ENCODE measurements around the gene CIB1.

CIB1 gene

GRCh38 chr15:90239371-90239770 is 5.6 kb upstream of the CIB1 start:
- no peak for DNase-seq

DNA sequence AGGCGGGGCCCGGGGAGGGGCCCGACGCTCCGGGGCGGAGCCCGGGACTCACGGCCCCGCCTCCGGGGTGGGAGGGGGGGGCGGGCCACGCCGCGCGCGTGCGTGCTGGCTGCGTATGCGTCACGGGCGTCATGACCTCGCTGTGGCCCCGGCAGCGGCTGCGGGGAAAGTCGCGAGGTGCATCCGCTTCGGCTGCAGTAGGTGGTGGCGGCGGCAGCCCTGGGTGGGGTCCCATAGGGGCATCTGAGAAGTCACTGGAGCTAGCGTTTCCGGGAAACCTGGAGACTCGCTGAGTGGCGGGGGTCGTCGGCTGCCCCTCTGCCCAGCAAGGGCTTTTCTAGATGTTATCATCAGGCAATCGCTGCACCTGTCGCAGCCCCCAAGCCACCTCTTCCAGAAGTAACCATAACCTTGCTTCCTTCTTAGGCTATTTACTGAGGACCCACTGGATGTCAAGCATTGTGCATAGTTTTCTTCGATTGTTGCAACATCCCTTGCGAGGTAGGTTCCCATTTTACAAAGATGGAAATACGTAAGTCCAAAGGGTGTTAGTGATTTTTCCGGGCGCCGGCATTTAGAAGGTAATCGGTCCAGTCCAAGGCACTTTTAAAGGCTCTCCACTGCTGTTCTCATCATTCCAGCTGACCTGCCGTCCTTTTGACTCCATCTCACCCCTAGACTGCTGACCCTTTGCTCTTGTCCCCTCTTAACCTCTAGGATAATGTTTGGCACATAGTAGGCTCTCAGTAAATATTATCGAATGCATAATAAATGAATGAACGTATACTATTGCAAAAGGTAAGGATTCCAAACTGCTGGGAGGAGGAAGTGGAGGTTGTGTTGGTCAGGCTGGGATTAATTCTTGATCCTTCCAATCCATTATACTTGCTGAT is 601 bp upstream of the CIB1 start, which contains the start of gene GDPGP1:
TSS of gene GDPGP1 (plus strand) at position 114 of the 893 bp plus-strand sequence. CDS start 6,700 bp downstream, outside the sequence.
- DNase-seq, result no peak

DNA sequence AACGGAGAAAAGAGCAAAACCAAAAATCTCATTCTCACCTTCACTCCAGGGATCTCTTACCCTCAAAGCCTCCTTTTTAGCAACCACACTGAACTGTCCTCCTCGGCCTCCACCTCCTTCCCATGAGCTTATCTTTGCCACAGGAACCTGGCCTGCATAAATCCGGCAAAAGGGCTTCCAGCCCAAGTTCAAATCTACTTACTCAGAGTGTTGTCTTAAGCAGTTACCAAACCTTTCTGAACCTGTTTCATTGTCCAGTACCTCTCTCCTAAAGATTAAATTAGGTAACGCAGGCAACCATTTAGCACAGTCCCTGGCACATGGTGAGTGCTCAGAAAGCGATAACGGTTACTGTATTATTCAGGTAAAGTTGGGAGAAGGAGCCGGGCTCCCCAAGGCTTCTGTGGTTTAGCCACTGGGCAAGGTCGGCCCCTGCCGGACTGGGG is 777 bp downstream of the CIB1 start:
- no peak for DNase-seq

GRCh38 chr15:90232196-90232595 is 1.5 kb downstream of the CIB1 start:
- DNase-seq, result no peak

- DNase-seq, result no peak
These were observed 2.4 kb downstream of the CIB1 start for GRCh38 chr15:90231028-90232017.

DNA sequence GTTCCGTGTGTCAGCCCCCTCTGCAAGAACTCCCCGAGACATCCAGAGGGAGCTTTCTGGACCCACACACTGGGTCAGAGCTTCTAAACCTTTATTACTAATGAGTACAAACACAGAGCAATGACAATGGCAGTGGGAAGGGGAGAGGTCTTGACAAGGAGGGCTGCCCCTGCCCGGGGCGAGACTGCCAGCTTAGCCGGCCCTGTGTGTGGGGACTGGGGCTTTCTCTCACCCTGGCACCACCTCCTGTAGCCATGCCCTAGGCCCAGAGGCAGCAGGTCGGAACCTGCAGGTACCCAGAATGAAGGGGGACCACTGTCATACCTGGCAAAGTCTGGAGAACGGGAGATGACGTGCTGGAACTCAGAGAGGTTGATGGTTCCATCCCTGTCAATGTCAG is 3.1 kb downstream of the CIB1 start:
- DNase-seq, result no peak

DNA sequence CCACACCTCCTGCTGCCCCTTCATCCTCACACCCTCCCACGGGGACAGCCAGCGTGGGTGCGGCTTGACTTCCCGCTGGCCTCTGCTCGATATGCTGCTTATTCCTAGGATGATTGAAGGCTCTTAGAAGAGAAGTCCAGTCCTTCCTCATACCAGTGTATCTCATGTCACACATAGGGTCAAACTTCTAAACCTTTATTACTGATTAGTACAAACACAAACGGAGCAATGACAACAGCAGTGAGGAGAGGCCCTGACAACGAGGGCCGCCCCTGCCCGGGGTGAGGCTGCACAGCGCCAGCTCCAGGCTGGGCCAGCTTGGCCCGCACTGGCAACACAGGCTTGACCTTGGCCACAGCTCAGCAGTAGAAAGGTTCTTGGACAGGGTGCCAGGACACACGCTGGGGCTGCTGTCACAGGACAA is 3.7 kb downstream of the CIB1 start:
- DNase-seq, result no peak

DNA sequence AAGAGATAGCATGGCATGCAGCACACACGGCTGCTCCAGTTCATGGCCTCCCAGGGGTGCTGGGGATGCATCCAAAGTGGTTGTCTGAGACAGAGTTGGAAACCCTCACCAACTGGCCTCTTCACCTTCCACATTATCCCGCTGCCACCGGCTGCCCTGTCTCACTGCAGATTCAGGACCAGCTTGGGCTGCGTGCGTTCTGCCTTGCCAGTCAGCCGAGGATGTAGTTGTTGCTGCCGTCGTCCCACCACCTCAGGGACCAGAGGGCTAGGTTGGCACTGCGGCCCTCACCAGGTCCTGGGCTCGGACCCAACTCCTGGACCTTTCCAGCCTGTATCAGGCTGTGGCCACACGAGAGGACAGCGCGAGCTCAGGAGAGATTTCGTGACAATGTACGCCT is 4.8 kb downstream of the CIB1 start:
- DNase-seq, result no peak

GRCh38 chr15:90227816-90228772 is 5.6 kb downstream of the CIB1 start:
- DNase-seq, result no peak

GRCh38 chr15:90227336-90227735 is 6.4 kb downstream of the CIB1 start:
- DNase-seq, result no peak

- peak; percentile 64 for DNase-seq
These were observed 8.1 kb downstream of the CIB1 start for GRCh38 chr15:90225504-90226234.

DNA sequence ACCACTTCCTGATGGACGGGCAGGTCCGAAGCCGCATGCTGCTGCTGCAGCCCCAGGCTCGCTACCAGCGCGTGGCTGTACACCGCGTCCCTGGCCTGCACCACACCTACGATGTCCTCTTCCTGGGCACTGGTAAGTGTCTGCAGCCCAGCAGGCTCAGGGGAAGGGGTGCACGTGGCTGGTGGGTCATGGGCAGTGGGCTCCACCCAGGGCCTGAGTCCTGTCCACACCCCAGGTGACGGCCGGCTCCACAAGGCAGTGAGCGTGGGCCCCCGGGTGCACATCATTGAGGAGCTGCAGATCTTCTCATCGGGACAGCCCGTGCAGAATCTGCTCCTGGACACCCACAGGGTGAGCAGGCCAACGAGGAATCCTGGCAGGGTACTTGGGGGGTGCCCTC is 8.7 kb downstream of the CIB1 start:
- DNase-seq, result no peak

DNA sequence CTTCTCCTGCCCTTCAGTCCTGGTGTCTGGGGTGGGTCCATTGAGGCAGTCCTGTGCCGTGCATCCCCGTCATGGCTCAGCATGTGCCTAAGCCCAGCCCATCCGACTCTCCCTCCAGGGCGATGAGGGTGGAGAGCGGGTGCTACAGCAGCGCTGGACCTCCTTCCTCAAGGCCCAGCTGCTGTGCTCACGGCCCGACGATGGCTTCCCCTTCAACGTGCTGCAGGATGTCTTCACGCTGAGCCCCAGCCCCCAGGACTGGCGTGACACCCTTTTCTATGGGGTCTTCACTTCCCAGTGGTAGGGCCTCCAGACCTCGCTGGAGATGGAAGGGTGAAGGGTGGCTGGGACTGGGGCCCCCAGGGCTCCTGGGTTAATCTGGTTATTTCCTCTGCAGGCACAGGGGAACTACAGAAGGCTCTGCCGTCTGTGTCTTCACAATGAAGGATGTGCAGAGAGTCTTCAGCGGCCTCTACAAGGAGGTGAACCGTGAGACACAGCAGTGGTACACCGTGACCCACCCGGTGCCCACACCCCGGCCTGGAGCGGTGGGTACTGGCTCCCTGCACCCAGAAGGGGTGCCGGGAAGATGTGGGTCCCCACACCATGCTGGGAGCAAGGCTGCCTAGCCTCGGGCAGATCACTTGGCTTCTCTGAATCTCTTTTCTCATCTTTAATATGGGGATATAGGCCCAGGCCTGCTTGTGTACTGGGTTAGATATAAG is 10.1 kb downstream of the CIB1 start:
- DNase-seq, result no peak

- no peak for DNase-seq
These were observed 11.2 kb downstream of the CIB1 start for GRCh38 chr15:90222547-90222946.

DNA sequence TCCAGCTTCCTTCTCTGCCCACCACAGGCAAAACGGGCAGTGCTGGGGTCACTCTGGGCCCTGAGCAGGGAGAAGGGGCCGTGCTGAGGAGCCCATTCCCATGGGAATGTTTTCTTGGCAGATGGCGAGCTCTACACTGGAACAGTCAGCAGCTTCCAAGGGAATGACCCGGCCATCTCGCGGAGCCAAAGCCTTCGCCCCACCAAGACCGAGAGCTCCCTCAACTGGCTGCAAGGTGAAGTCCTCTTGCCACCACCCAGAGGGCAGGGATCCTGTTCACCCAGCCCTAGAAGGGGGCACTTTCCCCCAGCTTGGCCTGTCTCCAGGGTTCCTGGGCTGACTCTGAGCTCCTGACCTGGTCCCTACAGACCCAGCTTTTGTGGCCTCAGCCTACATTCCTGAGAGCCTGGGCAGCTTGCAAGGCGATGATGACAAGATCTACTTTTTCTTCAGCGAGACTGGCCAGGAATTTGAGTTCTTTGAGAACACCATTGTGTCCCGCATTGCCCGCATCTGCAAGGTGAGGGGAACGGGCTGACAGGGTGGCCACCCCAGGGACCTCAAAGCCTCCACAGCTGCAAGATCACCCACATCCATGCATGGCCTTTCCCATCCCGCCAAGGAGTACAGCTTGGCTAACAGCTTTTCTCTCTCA is 12.4 kb downstream of the CIB1 start:
- DNase-seq, result peak; percentile 81

GRCh38 chr15:90219421-90220141 is 14.2 kb downstream of the CIB1 start:
- peak; percentile 22 for DNase-seq

GRCh38 chr15:90217671-90218394 is 15.9 kb downstream of the CIB1 start:
- no peak for DNase-seq

GRCh38 chr15:90214553-90215196 is 19.1 kb downstream of the CIB1 start:
- DNase-seq, result no peak
